Astrocyte of the hippocampus (primary cell): ENCODE measurements around the gene INPP4A.
A peak's percentile ranks its signal among the peaks of the same experiment; 100 is the strongest.

Experiments used
- DNase-seq: peaks from one replicate; pipeline ENCODE4 v3.0.0; 2011; ENCODE audit warnings: low read depth, low spot score

INPP4A gene

DNA sequence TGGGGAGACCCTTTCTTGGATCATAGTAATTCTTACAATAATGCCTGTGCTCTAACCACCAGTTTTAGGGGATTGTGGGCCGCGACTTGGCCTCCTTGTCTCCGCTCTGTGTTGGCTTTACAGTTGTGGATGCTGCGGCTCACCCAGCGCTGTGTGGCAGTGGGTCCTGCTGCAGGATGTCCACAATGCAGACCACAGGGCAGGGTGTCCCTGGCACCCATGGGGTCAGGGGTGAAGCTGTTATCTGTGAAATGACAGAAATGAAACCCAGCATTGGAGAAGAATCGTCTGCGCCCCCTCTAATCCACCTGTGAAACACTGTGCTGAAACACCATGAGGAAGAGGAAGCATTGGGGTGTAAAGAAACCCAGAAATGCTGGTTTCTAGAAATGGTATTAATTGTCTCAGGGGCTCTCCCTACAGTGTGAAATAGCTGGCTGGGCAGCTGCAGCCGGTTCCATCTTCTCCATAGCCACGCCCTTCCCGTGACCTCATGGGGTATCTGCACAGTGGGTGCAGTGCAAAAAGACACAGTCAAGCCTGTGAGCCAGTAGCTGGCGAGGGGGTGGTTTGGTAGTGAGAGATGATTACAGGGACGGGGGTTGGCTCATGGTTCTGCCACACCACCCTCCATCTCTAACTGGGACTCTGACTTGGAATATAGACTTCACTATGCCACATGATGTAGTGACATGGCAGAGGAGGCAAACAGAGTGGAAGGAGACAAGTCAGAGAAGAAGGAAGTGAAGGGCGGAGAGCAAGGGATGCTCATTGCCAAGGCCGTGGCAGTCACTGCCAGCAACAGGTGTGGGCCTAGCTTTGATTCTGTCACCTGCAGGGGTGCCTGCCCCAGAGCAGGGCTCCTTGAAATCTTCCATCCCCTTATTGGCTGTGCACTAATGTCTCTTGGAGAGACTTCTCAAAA is 16.2 kb downstream of the INPP4A start:
- no peak for DNase-seq

- DNase-seq, result no peak
Measured at GRCh38 chr2:98461498-98462049, 16.9 kb downstream of the INPP4A start.

GRCh38 chr2:98463081-98463481 is 18.4 kb downstream of the INPP4A start:
- DNase-seq, result no peak

DNA sequence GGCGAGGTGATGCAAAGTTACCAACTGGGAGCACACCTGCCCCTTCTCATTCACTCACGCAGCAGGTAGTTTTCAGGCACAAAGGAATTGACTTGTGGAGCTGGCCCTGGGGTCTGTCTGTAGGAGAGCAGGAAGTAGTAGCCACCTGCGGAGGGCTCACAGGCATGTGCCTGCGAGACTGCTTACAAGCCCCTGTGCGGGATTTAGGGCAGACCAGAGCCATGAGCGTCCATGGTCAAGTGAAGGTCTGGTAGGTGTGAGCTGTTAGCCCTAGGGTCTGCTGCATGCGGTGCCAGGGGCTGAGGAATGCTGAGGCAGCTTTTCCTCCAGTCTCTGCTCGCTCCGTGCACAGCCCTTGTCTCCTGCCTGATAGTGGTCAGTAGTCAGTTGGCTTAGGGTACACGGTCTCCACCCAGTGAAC is 18.9 kb downstream of the INPP4A start:
- DNase-seq, result no peak

- DNase-seq, result no peak
Measured at GRCh38 chr2:98463988-98464771, 19.5 kb downstream of the INPP4A start.

DNA sequence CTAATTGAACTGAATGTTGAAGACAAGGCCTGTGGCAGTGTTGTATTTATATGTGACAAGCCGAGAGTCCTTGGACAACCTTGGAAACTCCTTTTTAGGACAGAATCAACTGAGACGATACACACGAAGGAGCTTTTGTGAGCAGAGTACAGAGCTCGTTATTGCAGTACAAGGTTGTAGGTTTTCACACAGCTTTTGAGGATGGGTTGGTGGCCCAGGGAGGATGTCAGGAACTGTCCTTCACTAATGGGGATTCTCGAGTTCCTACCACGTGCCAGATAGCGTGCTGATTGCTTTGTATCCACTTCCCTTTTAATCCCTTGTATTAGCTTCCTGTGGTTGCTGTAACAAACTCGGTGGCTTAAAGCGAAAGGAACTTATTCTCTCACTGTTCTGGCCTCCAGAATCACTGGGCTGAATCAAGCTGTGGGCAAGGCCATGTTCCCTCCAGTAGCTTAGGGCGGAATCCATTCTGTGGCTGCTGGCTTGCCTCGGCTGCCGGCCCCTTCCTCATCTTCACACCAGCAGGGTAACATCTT is 20.2 kb downstream of the INPP4A start:
- no peak for DNase-seq

GRCh38 chr2:98465456-98466226 is 21.0 kb downstream of the INPP4A start:
- peak; percentile 86 for DNase-seq

GRCh38 chr2:98467082-98467536 is 22.5 kb downstream of the INPP4A start:
- DNase-seq, result no peak

- no peak for DNase-seq
Measured at GRCh38 chr2:98467652-98468051, 23.0 kb downstream of the INPP4A start.

GRCh38 chr2:98468621-98469236 is 24.1 kb downstream of the INPP4A start:
- no peak for DNase-seq

DNA sequence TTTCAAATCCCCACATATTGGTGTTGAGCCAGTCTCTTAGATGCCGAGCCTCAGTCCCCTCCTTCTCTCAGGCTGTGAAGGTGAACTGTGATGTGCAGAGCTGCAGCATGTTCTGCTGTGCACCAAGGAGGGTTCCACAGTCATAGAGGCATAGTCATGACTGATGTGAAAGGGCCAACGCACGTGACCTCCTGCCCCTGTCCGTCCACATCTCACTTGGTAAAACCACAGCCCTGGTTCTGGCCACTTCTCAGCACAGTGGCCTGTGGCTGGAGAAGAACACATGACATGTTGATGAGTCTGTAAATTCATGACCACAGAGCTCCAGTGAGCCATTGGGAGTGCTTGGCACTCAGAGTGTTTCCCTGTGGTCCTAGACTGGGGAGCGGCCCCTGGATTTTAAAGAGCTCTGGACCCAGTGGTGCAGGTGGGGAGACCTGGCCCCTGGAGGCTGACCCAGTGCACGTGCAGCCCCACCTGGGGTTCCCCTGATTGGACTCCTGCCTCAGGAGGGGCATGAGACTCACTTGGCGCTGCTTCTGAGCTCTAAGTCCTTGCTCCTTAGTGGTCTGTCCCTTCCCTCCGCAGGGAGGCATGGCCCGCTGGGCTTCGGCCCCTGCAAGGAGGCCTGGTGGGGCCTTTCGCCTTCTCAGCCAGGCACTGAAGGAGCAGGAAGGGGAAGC is 25.3 kb downstream of the INPP4A start:
- DNase-seq, result no peak

- DNase-seq, result no peak
Measured at GRCh38 chr2:98470851-98471255, 26.2 kb downstream of the INPP4A start.

DNA sequence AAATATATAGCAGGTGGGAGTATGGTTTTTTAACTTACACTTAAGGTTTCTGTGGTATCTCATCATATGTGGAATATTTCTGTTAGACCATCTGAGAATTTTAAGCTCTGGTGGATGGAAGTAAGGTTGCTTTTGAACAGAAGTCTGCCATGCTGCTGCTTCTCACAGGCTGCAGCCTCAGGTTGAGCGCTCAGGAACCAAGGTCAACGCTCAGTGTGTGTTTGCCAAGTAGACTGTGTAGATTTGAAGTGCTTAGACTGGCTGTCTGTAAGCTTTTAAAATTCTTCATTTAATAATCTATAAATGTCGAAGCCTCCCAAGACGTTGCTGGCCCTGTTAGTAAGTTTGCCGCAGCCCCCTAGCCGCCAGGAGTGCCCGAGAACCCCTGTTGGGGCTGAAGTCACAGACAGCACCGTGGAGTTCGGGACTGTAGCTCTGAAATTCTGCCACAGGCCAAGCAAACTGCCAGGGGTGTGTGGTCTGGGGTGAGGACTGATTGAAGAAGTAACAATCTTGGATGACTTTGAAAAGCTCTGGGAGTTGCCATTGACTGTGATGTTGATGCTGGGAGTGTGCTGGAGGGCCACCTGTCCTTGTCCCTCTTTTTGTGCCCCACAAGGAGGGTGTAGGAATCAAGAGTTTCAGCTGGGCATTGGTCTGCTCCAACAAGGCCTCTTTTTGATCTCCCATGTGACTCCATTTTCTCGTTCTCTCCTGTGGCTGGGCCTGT is 26.9 kb downstream of the INPP4A start:
- DNase-seq, result no peak

DNA sequence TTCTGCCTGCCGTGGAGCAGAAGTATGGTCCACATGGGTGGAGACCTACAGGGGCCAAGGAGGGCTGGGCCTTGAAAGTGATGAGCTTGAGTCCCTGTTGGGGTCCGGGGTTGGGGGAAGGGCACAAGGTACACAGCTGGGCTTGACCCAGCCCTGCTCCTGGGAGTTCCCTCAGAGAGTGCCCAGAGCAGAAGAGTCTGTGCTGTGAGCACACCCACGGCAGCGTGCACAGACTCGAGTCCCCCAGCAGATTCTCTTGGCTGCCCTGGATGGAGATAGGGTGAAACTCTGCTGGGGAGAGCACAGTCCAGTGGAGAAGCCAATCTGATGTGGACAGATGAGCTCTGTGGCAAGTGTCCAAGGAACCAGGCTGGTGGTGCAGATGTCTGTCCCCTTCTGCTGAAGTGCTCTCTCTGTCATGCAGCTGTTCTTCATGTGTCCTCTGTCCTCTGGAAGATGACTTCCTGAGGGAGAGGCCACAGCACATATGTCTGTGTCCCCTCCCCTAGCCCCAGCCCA is 27.5 kb downstream of the INPP4A start:
- DNase-seq, result no peak

DNA sequence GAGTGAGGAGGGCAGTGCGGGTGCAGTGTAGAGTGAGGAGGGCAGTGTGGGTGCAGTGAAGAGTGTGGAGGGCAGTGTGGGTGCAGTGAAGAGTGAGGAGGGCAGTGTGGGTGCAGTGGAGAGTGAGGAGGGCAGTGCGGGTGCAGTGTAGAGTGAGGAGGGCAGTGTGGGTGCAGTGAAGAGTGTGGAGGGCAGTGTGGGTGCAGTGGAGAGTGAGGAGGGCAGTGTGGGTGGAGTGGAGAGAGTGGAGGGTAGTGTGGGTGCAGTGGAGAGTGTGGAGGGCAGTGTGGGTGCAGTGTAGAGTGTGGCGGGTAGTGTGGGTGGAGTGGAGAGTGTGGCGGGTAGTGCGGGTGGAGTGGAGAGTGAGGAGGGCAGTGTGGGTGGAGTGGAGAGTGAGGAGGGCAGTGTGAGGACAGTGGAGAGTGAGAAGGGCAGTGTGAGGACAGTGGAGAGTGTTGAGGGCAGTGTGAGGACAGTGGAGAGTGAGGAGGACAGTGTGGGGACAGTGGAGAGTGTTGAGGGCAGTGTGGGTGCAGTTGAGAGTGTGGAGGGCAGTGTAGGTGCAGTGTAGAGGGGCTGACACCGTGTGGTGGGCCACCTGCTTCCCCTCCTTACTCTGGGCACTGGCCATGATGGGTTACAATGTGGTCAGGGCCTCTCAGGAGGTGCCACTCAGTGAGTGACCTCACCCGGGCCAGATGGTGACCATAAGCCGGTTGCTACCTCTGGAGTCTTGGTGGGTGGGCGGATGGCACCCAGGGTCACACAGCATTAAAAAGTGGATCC is 28.5 kb downstream of the INPP4A start:
- DNase-seq, result no peak

DNA sequence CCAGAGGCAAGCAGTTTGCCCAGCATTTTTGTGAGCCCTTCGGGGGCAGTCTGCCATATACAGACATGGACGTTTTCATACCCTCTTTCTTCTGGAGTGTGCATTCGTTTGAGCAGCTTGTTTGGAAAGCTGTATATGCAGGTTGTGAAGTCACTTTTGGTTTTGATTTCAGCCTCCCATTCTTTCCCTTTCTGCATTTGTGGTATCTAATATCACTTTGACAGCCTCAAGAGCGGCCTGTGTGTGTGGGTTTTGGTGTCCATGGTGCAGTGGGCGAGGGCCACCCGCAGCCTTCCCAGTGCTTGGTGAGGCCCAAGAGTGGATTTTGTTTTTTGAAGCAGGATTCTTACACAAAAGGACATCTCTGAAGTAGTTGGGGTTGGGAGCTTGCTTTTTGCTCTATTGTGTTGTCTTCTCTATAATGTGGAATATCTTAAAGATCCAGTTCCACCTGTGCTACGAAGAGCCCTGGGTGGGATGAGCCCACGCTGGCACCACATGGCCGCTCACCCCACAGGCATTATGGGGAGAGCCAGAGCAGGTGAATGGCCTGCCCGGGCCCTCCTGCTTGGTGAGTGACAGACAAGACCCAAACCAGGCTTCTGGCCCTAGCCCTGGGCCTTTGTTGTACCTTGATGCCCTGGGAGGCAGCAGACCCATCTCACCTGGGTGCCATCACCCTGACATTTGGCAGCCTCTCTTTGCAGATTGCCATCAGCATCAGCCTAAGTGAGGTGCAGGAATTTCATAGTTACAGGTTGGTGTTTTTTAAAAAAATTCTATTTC is 29.5 kb downstream of the INPP4A start:
- DNase-seq, result no peak

- no peak for DNase-seq
Measured at GRCh38 chr2:98474979-98475632, 30.4 kb downstream of the INPP4A start.
